HG02678 (cell line): Measurements from ENCODE around the gene SENP7.
A peak's percentile ranks its signal among the peaks of the same experiment; 100 is the strongest.
"Not testable (repeated sequence)": the region's sequence is repeated elsewhere in the genome, so short reads cannot be mapped to it uniquely, and the experiment has no call there.

ENCODE experiments used
- ATAC-seq: cut with Tn5 transposase; IDR thresholded peaks from one replicate; pipeline ENCODE4 v1.9.1; 2021; ENCODE audit warnings: mild to moderate bottlenecking, moderate library complexity; ENCODE audit not compliant: unreplicated experiment

Gene SENP7, protein sequence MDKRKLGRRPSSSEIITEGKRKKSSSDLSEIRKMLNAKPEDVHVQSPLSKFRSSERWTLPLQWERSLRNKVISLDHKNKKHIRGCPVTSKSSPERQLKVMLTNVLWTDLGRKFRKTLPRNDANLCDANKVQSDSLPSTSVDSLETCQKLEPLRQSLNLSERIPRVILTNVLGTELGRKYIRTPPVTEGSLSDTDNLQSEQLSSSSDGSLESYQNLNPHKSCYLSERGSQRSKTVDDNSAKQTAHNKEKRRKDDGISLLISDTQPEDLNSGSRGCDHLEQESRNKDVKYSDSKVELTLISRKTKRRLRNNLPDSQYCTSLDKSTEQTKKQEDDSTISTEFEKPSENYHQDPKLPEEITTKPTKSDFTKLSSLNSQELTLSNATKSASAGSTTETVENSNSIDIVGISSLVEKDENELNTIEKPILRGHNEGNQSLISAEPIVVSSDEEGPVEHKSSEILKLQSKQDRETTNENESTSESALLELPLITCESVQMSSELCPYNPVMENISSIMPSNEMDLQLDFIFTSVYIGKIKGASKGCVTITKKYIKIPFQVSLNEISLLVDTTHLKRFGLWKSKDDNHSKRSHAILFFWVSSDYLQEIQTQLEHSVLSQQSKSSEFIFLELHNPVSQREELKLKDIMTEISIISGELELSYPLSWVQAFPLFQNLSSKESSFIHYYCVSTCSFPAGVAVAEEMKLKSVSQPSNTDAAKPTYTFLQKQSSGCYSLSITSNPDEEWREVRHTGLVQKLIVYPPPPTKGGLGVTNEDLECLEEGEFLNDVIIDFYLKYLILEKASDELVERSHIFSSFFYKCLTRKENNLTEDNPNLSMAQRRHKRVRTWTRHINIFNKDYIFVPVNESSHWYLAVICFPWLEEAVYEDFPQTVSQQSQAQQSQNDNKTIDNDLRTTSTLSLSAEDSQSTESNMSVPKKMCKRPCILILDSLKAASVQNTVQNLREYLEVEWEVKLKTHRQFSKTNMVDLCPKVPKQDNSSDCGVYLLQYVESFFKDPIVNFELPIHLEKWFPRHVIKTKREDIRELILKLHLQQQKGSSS

DNA sequence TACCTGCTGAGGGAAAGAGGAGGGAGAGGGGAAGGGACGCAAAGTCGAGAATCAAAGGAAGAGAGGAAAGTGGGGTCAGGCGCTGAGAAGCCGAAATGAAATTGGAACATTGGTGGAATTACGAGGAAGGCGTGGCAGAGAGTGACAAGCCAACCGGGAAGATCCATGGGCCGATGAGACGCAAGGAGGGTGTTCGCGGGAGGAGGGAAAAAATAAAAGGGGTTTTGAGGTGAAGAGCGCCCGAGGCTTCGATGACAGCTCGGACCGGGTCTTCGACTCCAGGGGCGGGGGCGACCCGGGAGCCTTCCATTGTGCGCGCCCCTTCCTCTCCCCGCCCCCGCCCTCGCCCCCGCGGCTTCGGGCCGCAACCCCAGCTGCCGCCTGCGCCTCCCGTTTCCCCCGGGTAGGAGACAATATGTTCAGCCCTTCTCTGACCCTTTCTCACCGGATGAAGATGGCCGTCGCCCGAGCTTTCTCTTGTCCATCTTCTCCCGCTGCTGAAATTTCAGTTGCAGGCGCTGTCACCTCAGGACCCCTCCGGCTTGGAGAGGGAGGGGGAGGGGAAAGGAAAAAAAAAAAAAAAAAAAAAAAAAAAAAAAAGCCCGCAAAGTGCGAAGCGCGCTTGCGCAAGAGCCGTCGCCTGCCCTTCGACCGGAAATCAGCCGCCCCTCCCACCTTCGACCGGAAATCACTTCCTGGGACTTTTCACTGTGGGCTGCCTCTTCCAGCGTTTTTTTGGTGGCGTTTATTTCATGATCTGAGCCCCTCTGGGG, at the start of gene SENP7:
TSS of gene SENP7 (minus strand) at position 567 of the 773 bp plus-strand sequence. CDS start at position 485, 82 bp downstream.
- peak; percentile 56 for ATAC-seq

DNA sequence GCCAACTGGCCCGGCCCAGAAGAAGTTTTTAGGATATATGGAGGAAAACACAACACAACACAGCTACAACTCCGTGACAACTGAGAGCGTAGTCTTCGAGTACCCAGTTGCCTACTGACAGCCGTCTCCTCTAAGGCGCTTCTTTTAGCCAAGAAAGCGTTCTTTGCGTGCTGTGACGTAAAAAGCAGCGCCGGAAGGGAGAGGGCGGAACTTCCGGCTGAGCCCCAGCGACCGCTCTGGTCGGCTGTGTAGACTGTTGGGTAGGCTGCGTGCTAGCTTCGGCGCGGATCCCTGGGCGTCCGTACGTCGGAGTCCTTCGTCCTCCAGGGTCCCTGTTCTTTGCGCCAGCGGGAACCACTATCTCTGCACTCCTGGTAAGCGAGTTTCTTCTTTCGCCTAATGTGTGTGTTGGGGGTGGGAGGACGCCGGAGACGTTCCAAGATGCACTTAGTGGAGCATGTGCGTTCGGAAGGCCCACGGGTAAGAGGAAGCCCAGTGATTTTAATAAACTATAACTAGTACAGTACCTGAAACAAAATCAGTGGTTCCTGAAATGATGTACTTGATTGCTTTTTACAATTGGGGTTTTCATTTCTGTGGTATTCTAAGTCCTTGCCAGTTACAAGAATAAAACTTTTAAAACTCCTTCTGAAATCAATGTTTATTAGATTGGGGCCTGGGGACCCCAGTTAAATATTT, 48.8 kb upstream of the SENP7 start, which contains the start of gene TRMT10C:
TSS of gene TRMT10C (plus strand) at position 239 of the 699 bp plus-strand sequence. CDS start 2,914 bp downstream, outside the sequence.
- peak; percentile 100 for ATAC-seq

DNA sequence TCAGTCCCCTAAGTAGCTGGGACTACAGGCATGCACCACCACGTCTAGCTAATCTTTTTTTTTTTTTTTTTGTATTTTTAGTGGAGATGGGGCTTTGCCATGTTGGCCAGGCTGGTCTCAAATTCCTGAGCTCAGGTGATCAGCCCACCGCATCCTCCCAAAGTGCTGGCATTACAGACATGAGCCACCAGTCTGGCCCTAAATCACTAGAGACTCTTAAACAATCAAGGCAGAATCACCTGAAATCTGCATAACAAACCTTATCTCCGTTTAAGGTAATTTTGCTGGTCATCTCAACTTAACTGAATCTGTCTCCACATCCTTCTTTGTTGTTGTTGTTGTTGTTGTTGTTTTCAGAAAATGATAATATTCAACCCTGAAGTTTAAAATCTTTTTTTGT, 43.1 kb upstream of the SENP7 start:
- ATAC-seq: no peak

DNA sequence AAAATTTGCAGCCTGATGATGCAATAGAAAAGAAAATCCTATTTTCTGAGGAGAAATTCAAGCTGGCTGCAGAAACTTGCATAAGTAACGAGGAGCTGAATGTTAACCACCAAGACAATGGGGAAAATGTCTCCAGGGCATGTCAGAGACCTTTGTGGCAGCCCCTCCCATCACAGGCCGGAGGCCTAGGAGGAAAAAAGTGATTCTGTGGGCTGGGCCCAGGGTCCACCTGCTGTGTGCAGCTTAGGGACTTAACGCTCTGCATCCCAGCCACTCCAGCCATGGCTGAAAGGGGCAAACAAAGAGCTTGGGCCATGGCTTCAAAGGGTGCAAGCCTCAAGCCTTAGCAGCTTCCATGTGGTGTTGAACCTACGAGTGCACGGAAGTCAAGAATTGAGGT, 40.4 kb upstream of the SENP7 start:
- ATAC-seq: not testable (repeated sequence)

DNA sequence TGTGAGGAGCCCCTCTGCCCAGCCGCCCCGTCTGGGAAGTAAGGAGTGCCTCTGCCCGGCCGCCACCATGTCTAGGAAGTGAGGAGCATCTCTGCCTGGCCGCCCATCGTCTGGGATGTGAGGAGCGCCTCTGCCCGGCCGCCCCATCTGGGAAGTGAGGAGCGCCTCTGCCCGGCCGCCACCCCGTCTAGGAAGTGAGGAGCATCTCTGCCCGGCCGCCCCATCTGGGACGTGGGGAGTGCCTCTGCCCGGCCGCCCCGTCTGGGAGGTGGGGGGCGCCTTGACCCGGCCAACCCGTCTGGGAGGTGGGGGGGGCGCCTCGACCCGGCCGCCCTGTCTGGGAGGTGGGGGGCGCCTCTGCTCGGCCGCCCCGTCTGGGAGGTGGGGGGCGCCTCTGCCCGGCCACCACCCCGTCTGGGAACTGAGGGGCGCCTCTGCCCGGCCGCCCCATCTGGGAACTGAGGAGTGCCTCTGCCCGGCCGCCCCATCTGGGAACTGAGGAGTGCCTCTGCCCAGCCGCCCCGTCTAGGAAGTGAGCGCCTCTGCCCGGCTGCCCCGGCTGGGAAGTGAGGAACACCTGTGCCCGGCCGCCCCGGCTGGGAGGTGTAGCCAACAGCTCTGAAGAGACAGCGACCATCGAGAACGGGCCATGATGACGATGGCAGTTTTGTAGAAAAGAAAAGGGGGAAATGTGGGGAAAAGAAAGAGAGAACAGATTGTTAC, 38.5 kb upstream of the SENP7 start:
- not testable (repeated sequence) for ATAC-seq

DNA sequence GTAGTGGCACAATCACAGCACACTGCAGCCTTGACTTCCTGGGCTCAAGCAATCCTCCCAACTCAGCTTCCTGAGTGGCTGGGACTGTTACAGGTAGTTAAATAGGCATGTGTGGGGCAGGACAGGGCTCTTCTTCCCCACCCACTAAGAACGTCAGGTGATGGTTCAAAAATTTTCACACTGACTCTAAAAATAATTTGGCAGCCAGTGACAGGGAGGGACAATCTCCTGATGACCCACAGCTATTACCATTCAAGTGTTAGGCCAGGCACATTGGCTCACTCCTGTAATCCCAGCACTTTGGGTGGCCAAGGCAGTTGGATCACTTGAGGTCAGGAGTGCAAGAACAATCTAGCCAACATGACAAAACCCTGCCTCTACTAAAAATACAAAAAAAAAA, 36.5 kb upstream of the SENP7 start:
- ATAC-seq: no peak

DNA sequence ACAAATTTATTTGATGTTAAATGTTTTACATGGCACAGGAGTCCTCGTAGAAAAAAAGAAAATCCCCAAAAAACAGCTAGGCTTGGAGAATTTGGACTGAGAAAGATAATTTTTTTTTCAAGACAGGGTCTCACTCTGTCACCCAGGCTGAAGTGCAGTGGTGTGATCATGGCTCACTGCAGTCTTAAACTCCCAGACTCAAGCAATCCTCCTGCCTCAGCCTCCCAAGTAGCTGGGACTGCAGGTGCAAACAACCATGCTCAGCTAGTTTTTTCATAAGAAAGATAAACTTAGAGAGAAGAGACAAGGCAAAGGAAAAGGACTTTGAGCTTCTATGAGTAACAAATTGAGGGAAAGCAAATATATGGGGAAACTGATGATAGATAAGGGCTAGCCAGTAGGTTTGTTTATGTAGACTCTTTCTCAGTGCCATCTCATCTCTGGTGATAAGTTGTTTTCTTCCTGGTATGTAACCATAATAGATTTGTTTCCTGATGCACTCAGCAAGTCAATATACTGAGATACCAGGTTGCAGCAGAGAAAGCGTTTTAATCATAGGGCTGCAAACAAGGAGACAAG, 35.6 kb upstream of the SENP7 start:
- ATAC-seq: no peak

DNA sequence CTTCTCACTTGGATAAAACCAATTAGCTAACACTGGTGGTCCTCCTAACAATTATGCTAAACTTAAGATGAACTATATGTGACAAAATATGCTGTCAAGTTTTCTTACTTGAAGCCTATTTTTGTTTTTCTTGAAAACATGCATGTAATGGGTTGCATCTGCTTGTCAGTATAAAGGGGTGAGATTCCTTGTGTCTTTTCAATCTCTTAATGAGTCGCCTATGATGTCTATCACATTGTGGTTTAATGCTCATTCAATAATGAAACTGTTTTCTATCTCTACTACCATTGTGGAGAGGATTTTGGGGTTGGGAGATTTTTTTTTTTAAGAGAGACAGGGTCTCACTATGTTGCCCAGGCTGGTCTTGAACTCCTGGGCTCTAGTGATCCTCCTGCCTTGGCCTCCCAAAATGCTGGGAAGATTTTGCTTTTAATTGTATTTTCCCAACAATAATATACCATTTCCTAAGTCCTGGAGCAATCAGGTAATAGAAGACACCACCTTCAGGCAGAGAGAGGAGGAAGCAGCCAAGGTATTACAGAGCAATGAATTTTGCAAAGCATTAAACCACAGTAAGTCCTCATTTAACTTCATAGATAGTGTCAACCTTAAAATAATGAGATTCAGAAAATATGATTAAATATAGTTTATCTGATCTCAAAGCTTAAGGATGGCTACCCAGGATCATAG, 31.3 kb upstream of the SENP7 start:
- no peak for ATAC-seq

DNA sequence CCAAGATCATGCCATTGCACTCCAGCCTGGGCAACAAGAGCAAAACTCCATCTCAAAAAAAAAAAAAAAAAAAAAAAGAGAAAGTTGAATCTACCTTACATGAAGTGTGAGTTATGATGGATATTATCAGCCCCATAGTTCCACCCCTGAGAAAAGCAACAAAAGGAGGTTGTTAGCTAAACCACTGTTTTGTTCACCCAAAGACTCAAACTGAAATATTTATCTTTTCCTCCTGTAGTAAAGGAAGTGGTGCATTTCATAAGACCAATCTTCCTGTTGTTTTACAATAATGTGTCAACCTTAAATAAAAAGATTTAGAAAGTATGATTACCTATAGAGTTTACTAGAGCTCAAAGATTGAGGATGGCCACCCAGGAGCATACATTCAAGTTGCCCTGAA, 29.9 kb upstream of the SENP7 start:
- no peak for ATAC-seq

DNA sequence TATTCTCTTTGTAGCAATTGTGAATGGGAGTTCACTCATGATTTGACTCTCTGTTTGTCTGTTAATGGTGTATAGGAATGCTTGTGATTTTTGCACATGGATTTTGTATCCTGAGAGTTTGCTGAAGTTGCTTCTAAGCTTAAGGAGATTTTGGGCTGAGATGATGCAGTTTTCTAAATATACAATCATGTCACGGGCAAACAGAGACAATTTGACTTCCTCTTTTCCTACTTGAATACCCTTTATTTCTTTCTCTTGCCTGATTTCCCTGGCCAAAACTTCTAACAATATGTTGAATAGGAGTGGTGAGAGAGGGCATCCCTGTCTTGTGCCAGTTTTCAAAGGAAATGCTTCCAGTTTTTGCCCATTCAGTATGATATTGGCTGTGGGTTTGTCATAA, 23.9 kb upstream of the SENP7 start:
- not testable (repeated sequence) for ATAC-seq

DNA sequence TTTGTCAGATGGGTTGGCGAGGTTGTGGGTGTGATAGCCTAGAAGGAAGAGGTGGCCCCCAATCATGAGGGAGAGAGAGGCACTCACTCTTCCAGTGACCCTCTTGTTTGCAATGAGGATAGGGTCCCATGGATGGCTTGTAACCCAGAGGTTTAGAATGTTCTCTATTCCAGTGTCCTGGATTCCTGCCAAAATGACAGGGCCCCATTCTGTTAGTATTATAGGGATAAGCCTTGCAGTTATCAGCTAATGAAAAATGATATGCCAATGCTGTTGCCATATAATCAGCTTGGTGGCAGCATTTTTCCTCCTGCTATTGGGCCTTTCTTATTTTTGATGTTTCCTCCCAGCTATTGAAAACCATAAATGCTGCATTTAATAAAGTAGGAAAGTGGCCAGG, 23.3 kb upstream of the SENP7 start:
- no peak for ATAC-seq

DNA sequence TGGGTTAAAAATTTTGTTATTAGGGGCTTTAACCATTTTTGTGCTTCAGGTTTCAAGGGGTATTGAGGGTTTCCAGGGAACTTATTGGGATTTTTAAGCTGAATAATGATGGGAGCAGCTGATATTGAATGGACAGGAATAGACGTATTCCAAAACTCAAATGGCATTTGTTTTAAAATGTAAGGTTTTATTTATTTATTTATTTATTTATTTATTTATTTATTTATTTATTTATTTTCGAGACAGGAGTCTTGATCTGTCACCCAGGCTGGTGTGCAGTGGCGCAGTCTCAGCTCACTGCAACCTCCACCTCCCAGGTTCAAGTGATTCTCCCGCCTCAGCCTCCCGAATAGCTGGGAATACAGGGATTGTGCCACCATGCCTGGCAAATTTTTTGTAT, 22.2 kb upstream of the SENP7 start:
- ATAC-seq: no peak

DNA sequence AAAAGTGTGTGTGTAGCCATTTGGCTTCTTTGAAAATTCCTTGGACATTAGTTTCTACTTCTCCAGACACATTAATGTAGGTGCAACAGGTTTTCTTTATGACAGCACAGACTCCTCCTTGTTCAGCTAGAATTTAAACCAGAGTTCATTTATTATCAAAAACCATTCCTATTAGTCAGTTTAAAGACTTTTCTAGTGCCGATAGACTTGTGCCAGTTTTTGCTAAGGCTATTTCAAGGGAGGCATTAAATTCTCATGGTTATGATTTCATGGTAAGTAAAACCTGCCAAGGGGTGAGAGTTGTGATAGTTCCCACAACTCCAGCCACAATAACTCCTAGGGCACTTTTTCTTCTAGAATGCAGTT, 20.6 kb upstream of the SENP7 start:
- no peak for ATAC-seq

DNA sequence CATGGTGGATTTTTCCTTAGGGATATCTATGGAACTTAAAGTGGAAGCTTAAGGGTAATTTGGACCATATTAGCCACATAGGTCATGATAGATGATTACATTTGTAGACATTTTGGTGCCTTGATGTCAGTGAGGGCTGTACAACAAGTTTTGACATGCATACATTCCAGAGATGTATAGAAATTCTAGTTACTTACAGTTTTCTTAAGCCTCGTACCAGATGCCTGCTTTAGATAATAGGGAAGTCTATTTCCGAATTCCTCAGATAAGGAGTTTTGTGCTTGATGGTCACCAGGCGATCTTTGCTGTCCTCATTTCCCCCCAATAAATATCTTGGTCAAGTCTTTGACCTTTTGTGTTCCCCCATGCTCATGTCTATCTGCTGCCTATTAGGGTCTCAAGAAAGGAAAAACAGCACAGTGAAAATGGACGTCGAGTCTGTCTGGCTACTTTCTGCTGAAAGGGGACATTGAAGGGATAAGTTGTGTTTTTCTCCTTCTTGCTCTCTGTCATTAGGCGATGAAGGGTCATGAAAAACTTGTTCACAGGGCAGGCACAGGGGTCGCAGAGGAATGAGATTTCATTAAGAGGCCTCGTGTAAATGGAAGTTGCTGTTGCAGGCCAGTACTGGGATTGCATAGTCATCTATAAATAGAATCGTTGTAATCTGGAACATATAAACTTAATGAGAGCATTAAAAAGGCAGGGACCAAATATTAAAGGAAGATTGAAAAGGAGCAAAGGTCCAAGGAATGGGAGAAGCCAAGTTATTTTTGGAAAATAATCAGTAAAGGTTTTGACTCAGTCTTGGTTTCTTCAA, 20.0 kb upstream of the SENP7 start:
- ATAC-seq: no peak

DNA sequence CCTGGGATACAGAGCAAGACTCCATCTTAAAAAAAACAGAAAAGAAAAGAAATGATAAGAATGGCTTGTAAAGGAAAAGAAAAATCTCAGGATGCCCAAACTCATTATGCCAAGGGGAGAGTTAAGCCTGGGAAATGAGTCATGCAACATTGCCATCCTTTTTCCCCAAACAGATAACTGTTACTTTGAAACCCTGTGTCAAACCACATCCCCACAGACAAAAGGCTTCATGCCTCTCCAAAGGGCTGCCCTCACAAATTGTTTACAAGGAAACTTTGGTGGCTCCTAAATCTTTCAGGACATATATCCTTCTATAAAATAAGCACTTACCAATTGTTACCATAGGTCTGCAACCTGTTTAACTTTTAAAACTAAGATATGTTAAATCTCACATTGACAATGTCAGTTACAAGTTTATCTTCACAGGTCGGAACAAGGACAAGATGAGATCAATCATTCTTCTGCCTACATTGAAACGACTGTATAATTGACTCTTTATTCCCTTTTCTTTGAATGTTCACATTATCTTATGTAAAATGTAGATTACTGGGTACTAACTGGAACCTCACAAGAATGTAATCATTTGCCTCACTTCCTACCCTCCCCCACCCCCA, 18.6 kb upstream of the SENP7 start:
- ATAC-seq: no peak

DNA sequence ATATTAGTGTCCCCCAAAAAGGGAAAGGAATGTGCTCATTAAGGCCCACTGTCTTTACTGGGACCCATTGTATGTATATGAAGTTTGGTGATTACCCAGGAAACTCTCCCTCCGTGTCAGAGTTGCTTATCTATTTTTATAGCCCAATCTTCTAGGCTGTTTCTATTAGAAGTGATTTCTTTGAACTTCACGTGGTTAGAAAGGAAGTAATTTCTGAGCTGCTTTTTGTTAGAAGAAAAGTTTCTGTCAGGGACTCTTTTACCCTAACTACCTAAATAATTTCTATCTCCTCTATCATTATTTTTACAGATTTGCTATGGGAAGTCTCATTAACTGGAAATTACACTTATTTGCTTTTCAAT, 17.7 kb upstream of the SENP7 start:
- no peak for ATAC-seq
